Measurements from ENCODE around the gene CDK19.
"Not testable (repeated sequence)": the region's sequence is repeated elsewhere in the genome, so short reads cannot be mapped to it uniquely, and the experiment has no call there.

DNA sequence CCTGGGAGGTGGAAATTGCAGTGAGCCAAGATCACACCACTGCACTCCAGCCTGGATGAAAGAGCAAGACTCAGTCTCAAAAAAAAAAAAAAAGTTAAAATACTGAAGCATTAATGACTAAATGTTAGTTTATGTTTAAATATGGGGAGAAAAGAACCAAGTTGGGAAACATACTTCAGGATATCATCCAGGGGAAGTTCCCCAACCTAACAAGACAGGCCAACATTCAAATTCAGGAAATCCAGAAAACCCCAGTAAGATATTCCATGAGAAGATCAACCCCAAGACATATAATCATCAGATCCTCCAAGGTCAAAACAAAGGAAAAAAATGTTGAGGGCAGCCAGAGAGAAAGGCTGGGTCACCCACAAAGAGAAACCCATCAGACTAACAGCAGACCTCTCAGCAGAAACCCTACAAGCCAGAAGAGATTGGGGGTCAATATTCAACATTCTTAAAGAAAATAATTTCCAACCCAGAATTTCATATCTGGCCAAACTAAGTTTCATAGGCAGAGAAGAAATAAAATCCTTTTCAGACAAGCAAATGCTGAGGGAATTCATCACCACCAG is 237.6 kb downstream of the CDK19 start:
- TF ChIP-seq, protein P1, sequence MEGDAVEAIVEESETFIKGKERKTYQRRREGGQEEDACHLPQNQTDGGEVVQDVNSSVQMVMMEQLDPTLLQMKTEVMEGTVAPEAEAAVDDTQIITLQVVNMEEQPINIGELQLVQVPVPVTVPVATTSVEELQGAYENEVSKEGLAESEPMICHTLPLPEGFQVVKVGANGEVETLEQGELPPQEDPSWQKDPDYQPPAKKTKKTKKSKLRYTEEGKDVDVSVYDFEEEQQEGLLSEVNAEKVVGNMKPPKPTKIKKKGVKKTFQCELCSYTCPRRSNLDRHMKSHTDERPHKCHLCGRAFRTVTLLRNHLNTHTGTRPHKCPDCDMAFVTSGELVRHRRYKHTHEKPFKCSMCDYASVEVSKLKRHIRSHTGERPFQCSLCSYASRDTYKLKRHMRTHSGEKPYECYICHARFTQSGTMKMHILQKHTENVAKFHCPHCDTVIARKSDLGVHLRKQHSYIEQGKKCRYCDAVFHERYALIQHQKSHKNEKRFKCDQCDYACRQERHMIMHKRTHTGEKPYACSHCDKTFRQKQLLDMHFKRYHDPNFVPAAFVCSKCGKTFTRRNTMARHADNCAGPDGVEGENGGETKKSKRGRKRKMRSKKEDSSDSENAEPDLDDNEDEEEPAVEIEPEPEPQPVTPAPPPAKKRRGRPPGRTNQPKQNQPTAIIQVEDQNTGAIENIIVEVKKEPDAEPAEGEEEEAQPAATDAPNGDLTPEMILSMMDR (IDR thresholded peaks at IDR 0.05), result not testable (repeated sequence)
- TF ChIP-seq POLR2A (IDR thresholded peaks at IDR 0.05), result not testable (repeated sequence)

Measured in testis (tissue), 2 donors.